ENCODE results near the gene CSMD2.

CSMD2 gene

DNA sequence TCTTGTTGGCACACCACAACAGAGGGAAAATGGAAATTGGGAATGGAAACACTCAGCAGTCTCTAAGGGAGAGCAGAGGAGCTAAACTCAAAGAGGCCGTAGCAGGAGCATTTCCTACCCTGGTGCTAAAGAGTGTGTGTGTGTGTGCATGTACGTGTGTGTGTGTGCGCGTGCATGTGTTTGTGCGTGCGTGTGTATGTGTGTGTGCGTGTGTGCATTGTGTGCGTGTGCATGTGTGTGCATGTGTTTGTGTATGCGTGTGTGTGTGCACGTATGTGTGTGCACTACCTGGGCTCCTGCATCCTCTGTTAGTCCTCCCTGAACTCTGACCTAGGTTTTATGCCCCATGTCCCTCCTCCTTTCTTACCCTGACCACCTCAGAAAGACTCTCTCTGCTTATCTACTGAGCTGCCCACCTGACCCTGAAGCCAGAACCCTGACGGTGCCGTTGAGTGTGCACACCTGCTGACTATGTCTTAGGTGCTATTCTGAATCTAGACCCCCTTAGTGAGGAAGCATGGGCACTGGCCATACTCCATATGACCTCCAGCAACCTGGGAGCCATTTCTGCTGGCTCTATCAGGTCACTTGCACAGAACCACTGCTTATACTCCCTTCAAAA, 458.3 kb downstream of the CSMD2 start:
- H3K27me3 Mint-ChIP-seq, result peaks cover 31 to 56% of the 10 kb centered on the region in 2 donors

GRCh38 chr1:33703464-33703863, 461.6 kb downstream of the CSMD2 start:
- ATAC-seq (replicated peaks) (no peak), DNase-seq (no peak)
- Mint-ChIP-seq H3K4me3 (no peak overlapping the region), H3K27ac (no peak overlapping the region), H3K4me1 (ENCODE audit: low read depth in 2 of 2) (no peaks in the 10 kb centered on the region), H3K36me3 (ENCODE audit: insufficient read depth) (no peaks in the 10 kb centered on the region), H3K27me3 (peaks cover 36 to 52% of the 10 kb centered on the region in 2 donors), H3K9me3 (no peaks in the 10 kb centered on the region)

More for the DNA sequence above, 458.3 kb downstream of the CSMD2 start:
- no peaks in the 10 kb centered on the region for H3K4me1 Mint-ChIP-seq (ENCODE audit: low read depth in 2 of 2)
- ATAC-seq (replicated peaks) (no peak), DNase-seq (no peak)
- H3K9me3 Mint-ChIP-seq, result no peaks in the 10 kb centered on the region
- H3K4me3 Mint-ChIP-seq, result no peak overlapping the region
- no peaks in the 10 kb centered on the region for H3K36me3 Mint-ChIP-seq (ENCODE audit: insufficient read depth)
- no peak overlapping the region for H3K27ac Mint-ChIP-seq

GRCh38 chr1:33698361-33699035, 466.5 kb downstream of the CSMD2 start:
- ATAC-seq (replicated peaks) (no peak), DNase-seq (no peak)
- Mint-ChIP-seq H3K36me3 (ENCODE audit: insufficient read depth) (no peaks in the 10 kb centered on the region), H3K4me3 (no peak overlapping the region), H3K27me3 (peaks cover 34 to 72% of the 10 kb centered on the region in 2 donors), H3K9me3 (no peaks in the 10 kb centered on the region), H3K4me1 (ENCODE audit: low read depth in 2 of 2) (no peaks in the 10 kb centered on the region), H3K27ac (no peak overlapping the region)

- Mint-ChIP-seq H3K4me3 (no peak overlapping the region), H3K27ac (no peak overlapping the region), H3K27me3 (peaks cover 39 to 79% of the 10 kb centered on the region in 2 donors), H3K4me1 (ENCODE audit: low read depth in 2 of 2) (no peaks in the 10 kb centered on the region), H3K9me3 (no peaks in the 10 kb centered on the region), H3K36me3 (ENCODE audit: insufficient read depth) (no peaks in the 10 kb centered on the region)
- DNase-seq, result no peak
- ATAC-seq (replicated peaks), result no peak
Observed at GRCh38 chr1:33697816-33698215, 467.2 kb downstream of the CSMD2 start.

GRCh38 chr1:33696962-33697361, 468.1 kb downstream of the CSMD2 start:
- no peak for DNase-seq
- no peaks in the 10 kb centered on the region for H3K4me1 Mint-ChIP-seq (ENCODE audit: low read depth in 2 of 2)
- H3K4me3 Mint-ChIP-seq, result no peak overlapping the region
- no peaks in the 10 kb centered on the region for H3K36me3 Mint-ChIP-seq (ENCODE audit: insufficient read depth)
- no peak overlapping the region for H3K27ac Mint-ChIP-seq
- H3K27me3 Mint-ChIP-seq, result peaks cover 42 to 83% of the 10 kb centered on the region in 2 donors
- H3K9me3 Mint-ChIP-seq, result no peaks in the 10 kb centered on the region
- no peak for ATAC-seq (replicated peaks)

- Mint-ChIP-seq H3K27me3 (peaks cover 44 to 83% of the 10 kb centered on the region in 2 donors), H3K4me1 (ENCODE audit: low read depth in 2 of 2) (no peaks in the 10 kb centered on the region), H3K4me3 (no peak overlapping the region), H3K36me3 (ENCODE audit: insufficient read depth) (no peaks in the 10 kb centered on the region), H3K27ac (no peak overlapping the region), H3K9me3 (no peaks in the 10 kb centered on the region)
- ATAC-seq (replicated peaks), result no peak
- no peak for DNase-seq
Observed at GRCh38 chr1:33696311-33696710, 468.7 kb downstream of the CSMD2 start.

GRCh38 chr1:33692206-33693188, 472.5 kb downstream of the CSMD2 start:
- H3K36me3 Mint-ChIP-seq (ENCODE audit: insufficient read depth), result no peaks in the 10 kb centered on the region

GRCh38 chr1:33687000-33687399, 478.0 kb downstream of the CSMD2 start:
- Mint-ChIP-seq H3K9me3 (no peaks in the 10 kb centered on the region), H3K4me3 (no peak overlapping the region), H3K27ac (no peak overlapping the region), H3K27me3 (peaks cover 72 to 75% of the 10 kb centered on the region in 2 donors), H3K36me3 (ENCODE audit: insufficient read depth) (no peaks in the 10 kb centered on the region), H3K4me1 (ENCODE audit: low read depth in 2 of 2) (no peaks in the 10 kb centered on the region)
- no peak for ATAC-seq (replicated peaks)
- DNase-seq, result no peak

More at GRCh38 chr1:33692206-33693188, 472.5 kb downstream of the CSMD2 start:
- H3K4me3 Mint-ChIP-seq, result no peak overlapping the region
- DNase-seq (no peak), ATAC-seq (replicated peaks) (no peak)
- no peak overlapping the region for H3K27ac Mint-ChIP-seq
- peaks cover 40 to 70% of the 10 kb centered on the region in 2 donors for H3K27me3 Mint-ChIP-seq
- no peaks in the 10 kb centered on the region for H3K9me3 Mint-ChIP-seq
- H3K4me1 Mint-ChIP-seq (ENCODE audit: low read depth in 2 of 2), result no peaks in the 10 kb centered on the region

DNA sequence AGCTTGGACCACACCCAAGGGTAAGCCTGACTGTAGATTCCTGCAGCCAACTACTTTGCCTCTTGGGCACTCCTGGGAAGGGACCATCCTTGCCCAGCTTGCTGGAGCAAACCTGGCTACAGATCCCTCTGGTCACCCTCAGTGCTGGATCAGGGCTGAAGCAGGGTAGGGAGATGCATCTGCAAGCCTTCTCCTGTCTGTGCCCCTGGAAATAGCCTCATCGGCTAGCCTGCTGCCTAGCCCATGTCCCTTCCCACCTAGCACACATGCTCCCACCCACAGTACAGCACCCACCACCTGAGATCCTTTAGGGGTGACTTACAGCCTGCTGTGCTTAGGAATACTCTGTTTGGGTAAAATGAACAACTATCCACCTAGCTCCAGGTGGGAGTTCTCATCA, 478.5 kb downstream of the CSMD2 start:
- Mint-ChIP-seq H3K4me1 (ENCODE audit: low read depth in 2 of 2) (no peaks in the 10 kb centered on the region), H3K27me3 (peaks cover 71 to 74% of the 10 kb centered on the region in 2 donors), H3K9me3 (no peaks in the 10 kb centered on the region), H3K36me3 (ENCODE audit: insufficient read depth) (no peaks in the 10 kb centered on the region), H3K4me3 (no peak overlapping the region), H3K27ac (no peak overlapping the region)
- DNase-seq (no peak), ATAC-seq (replicated peaks) (no peak)

DNA sequence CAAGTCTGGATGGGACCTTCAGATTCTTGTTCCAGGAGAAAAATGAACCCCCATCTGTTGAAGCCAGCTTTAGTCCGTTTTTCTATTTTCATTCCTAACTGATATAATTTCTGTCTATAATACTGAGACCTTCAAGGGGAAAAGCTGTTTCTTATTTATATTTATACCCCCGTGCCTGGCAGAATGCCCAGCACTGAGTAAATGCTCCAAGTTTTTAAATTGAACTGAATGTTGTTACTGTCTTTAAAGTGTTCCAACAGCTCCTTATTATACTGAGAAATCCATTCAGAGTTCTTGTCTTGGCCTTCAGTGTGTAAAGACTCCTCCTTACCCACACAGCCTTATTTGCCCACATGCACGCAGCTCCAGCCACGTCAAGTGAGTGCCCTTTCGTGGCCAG, 479.8 kb downstream of the CSMD2 start:
- no peak overlapping the region for H3K4me3 Mint-ChIP-seq
- H3K27me3 Mint-ChIP-seq, result peaks cover 60 to 61% of the 10 kb centered on the region in 2 donors
- no peak for DNase-seq
- H3K27ac Mint-ChIP-seq, result no peak overlapping the region
- no peaks in the 10 kb centered on the region for H3K36me3 Mint-ChIP-seq (ENCODE audit: insufficient read depth)
- ATAC-seq (replicated peaks), result no peak
- no peaks in the 10 kb centered on the region for H3K4me1 Mint-ChIP-seq (ENCODE audit: low read depth in 2 of 2)
- no peaks in the 10 kb centered on the region for H3K9me3 Mint-ChIP-seq

GRCh38 chr1:33684396-33685179, 480.4 kb downstream of the CSMD2 start:
- Mint-ChIP-seq H3K9me3 (no peaks in the 10 kb centered on the region), H3K27ac (no peak overlapping the region), H3K4me3 (no peak overlapping the region), H3K36me3 (ENCODE audit: insufficient read depth) (no peaks in the 10 kb centered on the region), H3K4me1 (ENCODE audit: low read depth in 2 of 2) (no peaks in the 10 kb centered on the region), H3K27me3 (peaks cover 54% of the 10 kb centered on the region in 2 donors)
- ATAC-seq (replicated peaks) (no peak), DNase-seq (no peak)

GRCh38 chr1:33683913-33684312, 481.1 kb downstream of the CSMD2 start:
- ATAC-seq (replicated peaks) (no peak), DNase-seq (no peak)
- Mint-ChIP-seq H3K4me3 (no peak overlapping the region), H3K36me3 (ENCODE audit: insufficient read depth) (no peaks in the 10 kb centered on the region), H3K4me1 (ENCODE audit: low read depth in 2 of 2) (no peaks in the 10 kb centered on the region), H3K9me3 (no peaks in the 10 kb centered on the region), H3K27ac (no peak overlapping the region), H3K27me3 (peaks cover 51 to 53% of the 10 kb centered on the region in 2 donors)

DNA sequence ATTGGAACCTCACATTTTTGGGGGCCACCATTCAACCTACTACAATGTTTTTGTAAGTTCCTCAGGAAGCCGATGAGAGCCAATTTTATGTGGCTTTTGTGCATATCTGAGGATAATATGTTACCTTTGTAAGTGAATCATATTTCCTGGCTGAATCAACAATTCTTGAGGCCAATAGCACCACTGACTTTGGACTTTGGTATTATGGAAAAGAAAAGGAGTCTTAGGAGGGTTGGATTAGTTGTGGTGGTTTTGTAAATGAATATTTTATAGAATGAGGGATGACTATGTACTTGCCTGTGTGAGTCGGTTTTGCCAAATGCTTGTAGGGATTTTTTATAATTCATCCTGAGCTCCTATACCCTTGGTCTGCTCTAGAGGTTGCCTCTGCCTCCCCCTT, 482.7 kb downstream of the CSMD2 start:
- no peaks in the 10 kb centered on the region for H3K4me1 Mint-ChIP-seq (ENCODE audit: low read depth in 2 of 2)
- no peak for DNase-seq
- no peak for ATAC-seq (replicated peaks)
- peaks cover 51 to 53% of the 10 kb centered on the region in 2 donors for H3K27me3 Mint-ChIP-seq
- H3K36me3 Mint-ChIP-seq (ENCODE audit: insufficient read depth), result no peaks in the 10 kb centered on the region
- H3K9me3 Mint-ChIP-seq, result no peaks in the 10 kb centered on the region
- no peak overlapping the region for H3K4me3 Mint-ChIP-seq
- H3K27ac Mint-ChIP-seq, result no peak overlapping the region

All from effector memory CD8-positive, alpha-beta T cell (primary cell).